Cardiac fibroblast (primary cell): ENCODE results near the gene PTPRN2.

Experiments used
- DNase-seq, 2 donors: peaks; one replicate each; pipeline versions ENCODE4 v3.0.0 to v3.0.0-alpha.2; 2010; ENCODE audit warnings: low read depth in 2 of 2
- H3K4me3 ChIP-seq, 2 donors: replicated peaks in 1 of 2; 1 replicate in 1 of 2; 2 replicates in 1 of 2; pipeline ENCODE4 v1.5.1; 2011; ENCODE audit warnings: low read depth in 2 of 2, low read length in 2 of 2, mild to moderate bottlenecking in 2 of 2, moderate library complexity in 1 of 2
- TF ChIP-seq, protein P1 (sequence below): IDR thresholded peaks from one replicate; pipeline ENCODE4 v1.5.1; 2011; ENCODE audit warnings: low read depth, mild to moderate bottlenecking, low read length, inconsistent platforms

PTPRN2 gene

DNA sequence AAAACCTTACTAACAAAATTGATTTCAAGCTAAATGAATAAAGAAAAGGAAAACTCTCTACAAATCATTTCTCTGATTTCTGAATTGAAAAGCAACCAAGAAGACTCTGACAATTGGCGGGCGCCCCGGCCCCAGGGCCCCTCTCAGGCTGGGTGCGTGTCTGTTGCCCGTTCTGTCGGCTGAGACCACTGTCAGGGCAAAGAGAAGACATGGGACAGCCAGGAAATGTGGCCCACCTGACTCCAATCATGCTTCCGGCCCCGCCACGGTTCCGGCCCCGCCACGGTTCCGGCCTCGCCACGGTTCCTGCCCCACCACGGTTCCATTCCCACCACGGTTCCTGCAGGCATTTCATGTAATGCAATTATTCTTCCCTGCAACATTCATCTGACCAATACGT, 115.9 kb downstream of the PTPRN2 start:
- TF ChIP-seq, protein P1, sequence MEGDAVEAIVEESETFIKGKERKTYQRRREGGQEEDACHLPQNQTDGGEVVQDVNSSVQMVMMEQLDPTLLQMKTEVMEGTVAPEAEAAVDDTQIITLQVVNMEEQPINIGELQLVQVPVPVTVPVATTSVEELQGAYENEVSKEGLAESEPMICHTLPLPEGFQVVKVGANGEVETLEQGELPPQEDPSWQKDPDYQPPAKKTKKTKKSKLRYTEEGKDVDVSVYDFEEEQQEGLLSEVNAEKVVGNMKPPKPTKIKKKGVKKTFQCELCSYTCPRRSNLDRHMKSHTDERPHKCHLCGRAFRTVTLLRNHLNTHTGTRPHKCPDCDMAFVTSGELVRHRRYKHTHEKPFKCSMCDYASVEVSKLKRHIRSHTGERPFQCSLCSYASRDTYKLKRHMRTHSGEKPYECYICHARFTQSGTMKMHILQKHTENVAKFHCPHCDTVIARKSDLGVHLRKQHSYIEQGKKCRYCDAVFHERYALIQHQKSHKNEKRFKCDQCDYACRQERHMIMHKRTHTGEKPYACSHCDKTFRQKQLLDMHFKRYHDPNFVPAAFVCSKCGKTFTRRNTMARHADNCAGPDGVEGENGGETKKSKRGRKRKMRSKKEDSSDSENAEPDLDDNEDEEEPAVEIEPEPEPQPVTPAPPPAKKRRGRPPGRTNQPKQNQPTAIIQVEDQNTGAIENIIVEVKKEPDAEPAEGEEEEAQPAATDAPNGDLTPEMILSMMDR = no peak
- no peak overlapping the region for H3K4me3 ChIP-seq
- DNase-seq = no peak

DNA sequence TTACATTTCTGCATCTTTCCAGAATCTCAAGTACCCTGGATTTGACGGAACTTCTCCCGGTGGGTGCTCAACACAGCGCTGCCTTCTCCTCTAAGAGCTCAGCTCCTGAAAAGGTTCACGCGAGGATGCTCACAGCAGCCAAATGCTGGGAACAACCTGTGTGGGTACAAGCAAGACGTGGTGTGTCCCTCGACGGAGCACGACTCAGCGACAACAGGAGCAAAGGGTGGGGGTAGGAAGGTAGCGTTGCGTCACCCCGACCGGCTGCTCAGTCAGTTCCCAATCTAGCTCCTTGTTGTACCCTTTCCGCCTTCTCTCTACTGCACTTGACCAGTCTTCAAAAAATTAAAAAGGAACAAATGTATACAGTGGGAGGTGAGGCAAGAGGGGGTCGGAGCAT, 117.3 kb downstream of the PTPRN2 start:
- no peak for DNase-seq
- TF ChIP-seq, protein P1 = no peak
- no peak overlapping the region for H3K4me3 ChIP-seq

DNA sequence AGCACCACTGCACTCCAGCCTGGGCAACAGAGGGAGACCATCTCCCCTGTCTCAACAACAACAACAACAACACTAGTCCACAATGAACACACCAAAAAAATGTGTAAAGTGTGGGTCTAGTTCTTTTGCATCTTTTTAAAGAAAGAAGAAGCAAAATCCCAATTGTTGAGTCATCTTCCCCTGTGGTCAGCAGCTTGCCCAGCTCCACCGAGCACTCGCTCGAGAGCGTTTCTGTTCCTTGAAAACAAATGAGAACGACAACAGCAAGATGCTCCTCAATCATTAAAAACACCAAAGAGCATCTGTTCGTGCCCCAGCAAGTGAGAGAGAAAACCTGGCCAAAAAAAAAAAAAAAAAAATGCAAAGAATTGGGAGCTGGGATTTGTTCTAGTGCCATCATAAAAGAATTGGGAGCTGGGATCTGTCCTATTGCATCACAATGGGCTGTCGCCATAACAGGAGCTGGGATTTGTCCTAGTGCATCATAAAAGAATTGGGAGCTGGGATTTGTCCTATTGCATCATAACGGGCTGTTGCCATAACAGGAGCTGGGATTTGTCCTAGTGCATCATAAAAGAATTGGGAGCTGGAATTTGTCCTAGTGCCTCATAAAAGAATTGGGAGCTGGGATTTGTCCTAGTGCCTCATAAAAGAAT, 118.1 kb downstream of the PTPRN2 start:
- H3K4me3 ChIP-seq = no peak overlapping the region
- no peak for DNase-seq
- TF ChIP-seq, protein P1 = no peak

DNA sequence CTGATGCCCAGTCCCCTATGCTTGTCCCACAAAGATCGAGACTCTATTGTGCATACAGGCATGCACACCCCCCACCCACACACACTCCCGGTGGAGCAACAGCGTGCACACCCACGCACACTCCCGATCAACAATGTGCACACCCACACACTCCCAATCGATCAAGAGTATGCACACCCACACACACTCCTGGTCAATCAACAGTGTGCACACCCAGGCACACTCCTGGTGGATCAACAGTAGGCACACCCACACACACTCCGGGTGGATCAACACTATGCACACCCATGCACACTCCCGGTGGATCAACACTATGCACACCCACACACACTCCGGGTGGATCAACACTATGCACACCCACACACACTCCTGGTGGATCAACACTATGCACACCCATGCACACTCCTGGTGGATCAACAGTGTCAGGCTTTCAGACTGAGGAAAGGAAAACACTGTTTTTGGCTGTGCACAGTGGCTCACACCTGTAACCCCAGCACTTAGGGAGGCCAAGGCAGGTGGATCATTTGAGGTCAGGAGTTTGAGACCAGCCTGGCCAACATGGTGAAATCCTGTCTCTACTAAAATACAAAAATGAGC, 118.8 kb downstream of the PTPRN2 start:
- DNase-seq = no peak
- TF ChIP-seq, protein P1 = no peak
- H3K4me3 ChIP-seq = no peak overlapping the region

DNA sequence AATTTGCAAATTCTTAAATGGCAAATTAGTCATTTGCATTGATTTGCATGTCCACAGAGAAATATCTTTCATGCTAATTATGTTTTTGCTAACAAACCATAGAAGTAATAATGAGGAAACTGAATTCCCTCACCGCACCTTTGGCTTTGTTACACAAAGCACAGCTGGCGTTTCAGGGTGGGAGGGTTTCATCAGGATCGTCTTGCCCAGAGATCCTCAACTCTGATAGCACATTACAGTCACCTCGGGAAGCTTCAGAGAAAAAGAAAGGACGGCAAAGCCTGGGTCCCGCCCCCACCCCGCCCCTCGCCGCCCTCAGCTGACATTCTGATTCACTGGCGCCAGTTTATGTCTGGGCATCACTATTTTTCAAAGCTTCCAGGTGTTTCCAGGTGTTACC, 119.4 kb downstream of the PTPRN2 start:
- no peak for DNase-seq
- TF ChIP-seq, protein P1 = no peak
- no peak overlapping the region for H3K4me3 ChIP-seq

DNA sequence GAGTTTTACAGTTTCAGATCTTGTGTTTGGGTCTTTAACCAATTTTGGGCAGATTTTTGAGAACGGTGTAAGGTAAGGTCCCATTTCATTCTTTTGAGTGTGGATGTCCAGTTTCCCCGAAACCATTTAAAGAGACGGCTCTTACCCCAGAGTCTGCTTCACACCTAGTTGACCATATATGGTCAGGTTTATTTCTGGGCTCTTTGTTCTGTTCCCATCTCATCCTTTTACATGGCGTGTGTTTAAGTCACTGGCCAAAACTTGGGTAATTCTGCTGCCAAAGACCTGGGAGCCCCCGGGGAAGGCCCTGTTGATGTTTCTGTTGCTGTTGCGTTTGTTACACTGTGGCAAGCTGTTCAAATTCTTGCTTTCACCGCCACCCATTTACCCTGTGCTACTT, 120.1 kb downstream of the PTPRN2 start:
- DNase-seq = no peak
- TF ChIP-seq, protein P1 = no peak
- H3K4me3 ChIP-seq = no peak overlapping the region

DNA sequence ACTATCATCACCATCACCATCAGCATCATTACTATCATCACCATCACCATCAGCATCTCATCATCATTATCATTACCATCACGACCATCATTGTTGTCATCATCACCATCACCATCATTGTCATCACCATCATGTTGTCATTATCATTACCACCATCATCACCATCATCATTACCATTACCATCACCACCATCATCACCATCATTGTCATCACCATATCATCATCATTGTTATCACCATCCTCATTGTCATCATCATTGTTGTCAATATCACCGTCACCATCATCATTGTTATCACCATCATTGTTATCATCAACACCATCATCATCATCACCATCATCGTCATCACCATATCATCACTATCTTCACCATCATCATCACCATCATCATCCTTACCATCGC, 124.3 kb downstream of the PTPRN2 start:
- TF ChIP-seq, protein P1 = no peak
- DNase-seq = no peak
- no peak overlapping the region for H3K4me3 ChIP-seq
